Measurements from ENCODE around the gene CCDC61.

GRCh38 chr19:46002678-46003275 lies 7.5 kb downstream of the CCDC61 start:
- TF ChIP-seq CTCF (IDR thresholded peaks at IDR 0.05) (no peak), ZFX (IDR thresholded peaks at IDR 0.05; ENCODE audit: borderline replicate concordance) (no peak)
